ENCODE measurements around the gene GAST.

DNA sequence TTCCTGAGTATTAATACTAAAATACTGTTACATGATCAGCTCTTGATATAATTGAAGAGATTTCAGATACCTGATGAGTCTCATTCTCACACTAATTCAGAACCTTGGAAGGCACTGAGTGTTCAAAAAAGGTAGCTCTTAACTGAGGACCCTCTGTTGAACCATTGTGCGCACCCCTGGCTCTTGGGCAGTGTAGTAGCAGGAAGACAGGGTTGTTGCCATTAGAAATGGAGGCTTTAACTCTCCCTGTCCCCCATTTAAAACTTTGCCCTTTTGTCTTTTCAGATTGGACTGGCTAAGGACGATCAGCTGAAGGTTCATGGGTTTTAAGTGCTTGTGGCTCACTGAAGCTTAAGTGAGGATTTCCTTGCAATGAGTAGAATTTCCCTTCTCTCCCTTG, 21.6 kb upstream of the GAST start:
- TF ChIP-seq, protein P1, sequence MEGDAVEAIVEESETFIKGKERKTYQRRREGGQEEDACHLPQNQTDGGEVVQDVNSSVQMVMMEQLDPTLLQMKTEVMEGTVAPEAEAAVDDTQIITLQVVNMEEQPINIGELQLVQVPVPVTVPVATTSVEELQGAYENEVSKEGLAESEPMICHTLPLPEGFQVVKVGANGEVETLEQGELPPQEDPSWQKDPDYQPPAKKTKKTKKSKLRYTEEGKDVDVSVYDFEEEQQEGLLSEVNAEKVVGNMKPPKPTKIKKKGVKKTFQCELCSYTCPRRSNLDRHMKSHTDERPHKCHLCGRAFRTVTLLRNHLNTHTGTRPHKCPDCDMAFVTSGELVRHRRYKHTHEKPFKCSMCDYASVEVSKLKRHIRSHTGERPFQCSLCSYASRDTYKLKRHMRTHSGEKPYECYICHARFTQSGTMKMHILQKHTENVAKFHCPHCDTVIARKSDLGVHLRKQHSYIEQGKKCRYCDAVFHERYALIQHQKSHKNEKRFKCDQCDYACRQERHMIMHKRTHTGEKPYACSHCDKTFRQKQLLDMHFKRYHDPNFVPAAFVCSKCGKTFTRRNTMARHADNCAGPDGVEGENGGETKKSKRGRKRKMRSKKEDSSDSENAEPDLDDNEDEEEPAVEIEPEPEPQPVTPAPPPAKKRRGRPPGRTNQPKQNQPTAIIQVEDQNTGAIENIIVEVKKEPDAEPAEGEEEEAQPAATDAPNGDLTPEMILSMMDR (IDR thresholded peaks at IDR 0.05): no peak
- no peak for TF ChIP-seq POLR2A (IDR thresholded peaks at IDR 0.05)
